NCI-H446 (cell line): ENCODE data around the gene NACC1.
A peak's percentile ranks its signal among the peaks of the same experiment; 100 is the strongest.

Experiments
- DNase-seq, 2 experiments: peaks; one replicate each; lab custom pipeline; 2025; lab: John Stamatoyannopoulos, UW

Gene NACC1

GRCh38 chr19:13087795-13088537 is 30.1 kb upstream of the NACC1 start:
- DNase-seq: no peak

DNA sequence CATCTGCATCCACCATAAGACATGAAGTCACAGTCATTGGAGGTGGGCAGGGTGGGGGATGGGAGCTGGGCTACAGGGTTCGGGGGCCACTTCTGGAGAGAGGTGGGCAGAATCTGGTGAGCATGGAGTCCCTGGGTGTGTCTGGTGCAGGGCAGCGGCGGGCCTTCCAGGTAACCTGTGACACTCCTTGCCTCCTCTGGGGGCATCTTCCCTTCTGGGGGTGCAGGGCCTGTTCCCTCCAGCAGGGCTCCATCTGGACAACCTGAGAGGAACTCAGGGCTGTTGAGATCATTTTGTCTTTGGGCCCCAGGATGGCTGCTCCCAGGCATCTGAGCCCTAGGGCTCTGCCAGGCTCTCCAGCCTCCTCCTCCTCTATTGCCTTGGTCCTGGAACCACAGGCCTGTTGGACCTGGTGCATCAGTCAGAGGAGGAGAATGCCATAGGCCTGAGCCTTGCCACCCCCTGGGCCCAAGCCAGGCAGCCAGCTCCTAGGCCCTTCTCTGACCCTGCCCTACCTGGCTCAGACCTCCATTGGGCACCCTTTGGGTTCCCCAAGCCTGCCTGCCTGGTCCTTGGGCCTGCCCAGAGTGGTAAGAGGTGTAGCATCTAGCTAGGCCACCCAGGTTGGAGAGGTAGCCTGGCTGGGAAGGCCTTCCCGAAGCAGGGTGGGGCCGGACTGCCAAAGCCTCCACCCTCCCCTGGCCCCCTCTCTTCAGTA is 28.8 kb upstream of the NACC1 start:
- no peak for DNase-seq

- DNase-seq: no peak
These were observed 28.1 kb upstream of the NACC1 start for GRCh38 chr19:13089857-13090507.

- DNase-seq: peak in 1 of 2 experiments; percentile 37
These were observed 27.4 kb upstream of the NACC1 start for GRCh38 chr19:13090511-13091231.

- DNase-seq: peak; percentile 38 to 72
These were observed 26.5 kb upstream of the NACC1 start for GRCh38 chr19:13091400-13092157.

GRCh38 chr19:13092158-13092543 is 25.9 kb upstream of the NACC1 start:
- no peak for DNase-seq

DNA sequence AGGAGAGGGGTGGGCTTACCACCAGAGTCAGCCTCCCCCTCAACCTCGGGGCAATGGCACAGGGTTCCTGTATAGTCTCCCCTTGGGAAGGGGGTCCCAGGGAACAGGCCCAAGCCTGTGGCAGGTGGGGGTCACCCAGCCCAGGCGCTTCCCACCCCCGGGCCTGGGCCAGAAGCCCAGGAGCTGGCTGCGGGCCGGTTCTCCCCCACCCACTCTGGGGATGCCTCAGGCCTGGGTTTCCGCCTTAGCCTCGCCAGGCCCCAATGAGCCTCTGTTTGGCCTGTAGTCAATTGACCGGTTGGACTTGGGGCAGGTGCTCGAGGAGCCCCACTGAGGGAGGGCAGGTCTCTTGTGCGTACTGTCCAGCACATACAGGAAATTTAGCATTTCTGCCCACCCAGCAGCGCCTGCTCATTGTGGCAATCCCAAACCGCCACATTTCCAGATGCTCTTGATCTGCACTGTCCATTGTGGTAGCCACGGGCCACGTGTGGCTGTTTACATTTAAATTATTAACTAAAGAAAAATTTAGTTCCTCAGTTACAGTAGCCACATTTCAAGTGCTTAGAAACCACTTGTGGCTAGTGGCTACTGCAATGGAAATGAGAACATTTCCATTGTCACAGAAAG is 25.3 kb upstream of the NACC1 start:
- no peak for DNase-seq

GRCh38 chr19:13093407-13094105 is 24.5 kb upstream of the NACC1 start:
- peak; percentile 71 to 88 for DNase-seq

- DNase-seq: peak in 1 of 2 experiments; percentile 41
These were observed 24.0 kb upstream of the NACC1 start for GRCh38 chr19:13094106-13094504.

DNA sequence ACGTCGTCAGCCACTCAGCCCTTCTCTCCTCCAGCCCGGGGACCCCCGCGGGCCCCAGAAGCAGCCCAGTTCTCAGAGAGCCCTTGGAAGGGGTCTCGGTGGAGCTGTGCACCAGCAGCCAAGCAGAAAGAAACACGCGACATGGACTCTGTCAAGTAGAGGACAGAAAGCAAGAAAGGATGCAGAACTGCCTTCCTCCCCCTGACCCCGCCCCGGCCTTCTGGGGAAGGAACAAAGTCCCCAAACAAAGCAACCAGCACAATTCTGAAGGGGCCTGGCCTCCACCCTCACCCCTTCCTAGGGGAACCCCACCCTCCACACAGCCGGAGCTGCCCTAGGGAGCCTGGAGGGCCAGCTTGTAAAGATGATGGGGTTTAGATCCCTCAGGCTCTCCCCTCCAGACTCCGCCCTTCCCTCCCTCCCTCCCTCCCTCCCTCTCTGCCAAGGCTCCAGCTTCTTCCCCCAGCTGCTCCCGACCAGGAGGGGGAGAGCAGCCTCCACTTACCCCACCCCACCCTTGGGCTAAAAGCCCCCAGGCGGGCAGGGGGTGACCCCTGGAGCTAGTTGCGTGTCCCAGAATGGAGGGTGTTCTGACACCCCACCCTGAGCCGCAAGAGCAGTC is 23.2 kb upstream of the NACC1 start:
- no peak for DNase-seq

DNA sequence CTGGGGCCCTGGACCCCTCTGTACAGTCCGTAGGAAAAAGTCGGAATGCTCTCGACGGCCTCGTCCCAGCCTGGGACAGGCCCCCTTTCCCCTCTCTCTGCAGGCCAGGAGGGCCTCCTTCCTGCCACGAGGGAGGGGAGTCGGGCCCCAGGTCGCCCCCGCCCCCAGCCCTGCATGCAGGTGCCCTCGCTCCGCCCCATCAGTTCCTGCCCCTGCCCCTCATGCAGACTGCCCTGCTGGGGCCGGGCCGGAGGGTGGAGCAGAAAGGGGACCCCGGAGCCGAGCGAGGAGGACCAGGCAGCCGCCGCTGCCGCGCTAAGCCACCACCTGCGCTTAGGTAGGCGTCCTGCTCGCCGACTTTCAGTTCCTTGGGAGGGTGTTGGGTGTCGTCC is 22.7 kb upstream of the NACC1 start:
- no peak for DNase-seq

- no peak for DNase-seq
These were observed 21.8 kb upstream of the NACC1 start for GRCh38 chr19:13095934-13096927.

DNA sequence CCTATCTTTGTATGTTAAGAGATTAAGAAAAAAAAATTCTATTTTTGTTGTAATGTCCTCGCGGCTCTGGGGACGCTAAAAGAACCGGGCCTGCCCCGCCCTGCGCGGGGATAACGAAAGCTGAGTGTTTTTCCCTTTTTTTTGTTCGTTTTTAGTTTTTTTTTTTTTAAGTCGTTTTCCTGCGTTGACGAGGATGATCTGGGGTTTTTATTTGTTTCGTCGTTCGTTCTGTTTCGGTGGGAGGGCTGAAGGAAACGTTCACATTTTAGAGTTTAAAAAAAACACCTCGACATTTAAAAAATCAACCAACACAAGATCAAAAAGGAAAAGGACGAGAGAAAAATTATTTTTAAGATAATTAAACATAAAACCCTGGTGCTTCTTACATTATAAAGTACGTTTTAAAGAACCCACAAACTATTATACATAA is 21.0 kb upstream of the NACC1 start:
- no peak for DNase-seq

DNA sequence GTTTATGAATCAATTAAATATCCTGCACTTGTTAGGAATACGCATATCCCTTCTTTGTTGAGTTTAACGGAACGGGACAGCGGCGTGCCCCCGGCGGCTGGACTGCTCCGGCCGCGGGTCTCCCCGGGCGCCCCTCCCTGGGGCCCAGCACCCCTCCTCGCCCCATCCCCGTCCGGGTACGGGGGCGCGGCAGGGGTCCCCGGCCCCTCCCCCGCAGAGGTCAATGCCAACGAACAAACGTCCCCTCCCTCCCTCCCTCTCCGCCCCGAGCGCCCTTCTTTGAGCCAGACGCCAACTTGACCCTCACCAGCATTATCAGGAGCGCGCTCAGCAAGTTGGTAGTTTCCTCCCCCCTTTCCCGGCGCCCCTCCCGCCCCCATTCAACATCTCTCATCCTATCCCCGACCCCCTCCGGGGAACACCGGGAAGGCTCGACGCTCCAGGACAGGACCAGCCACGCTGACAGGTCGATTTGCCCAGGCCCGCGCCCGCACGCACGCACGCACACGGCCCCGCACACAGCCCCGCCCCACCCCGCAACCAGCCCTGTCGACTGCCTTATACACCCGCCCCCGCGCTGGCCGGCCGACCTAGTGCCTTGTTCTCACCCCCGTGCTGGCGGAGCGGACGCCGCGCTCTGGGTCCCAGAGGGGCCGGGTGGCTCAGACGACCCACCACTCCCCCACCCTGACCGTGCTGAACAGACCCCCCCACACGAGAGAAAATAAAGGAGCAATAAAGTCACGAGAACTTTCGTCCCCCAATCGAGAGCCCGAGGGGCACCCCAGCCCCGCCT is 20.4 kb upstream of the NACC1 start:
- no peak for DNase-seq

- no peak for DNase-seq
These were observed 19.6 kb upstream of the NACC1 start for GRCh38 chr19:13098277-13099072.

DNA sequence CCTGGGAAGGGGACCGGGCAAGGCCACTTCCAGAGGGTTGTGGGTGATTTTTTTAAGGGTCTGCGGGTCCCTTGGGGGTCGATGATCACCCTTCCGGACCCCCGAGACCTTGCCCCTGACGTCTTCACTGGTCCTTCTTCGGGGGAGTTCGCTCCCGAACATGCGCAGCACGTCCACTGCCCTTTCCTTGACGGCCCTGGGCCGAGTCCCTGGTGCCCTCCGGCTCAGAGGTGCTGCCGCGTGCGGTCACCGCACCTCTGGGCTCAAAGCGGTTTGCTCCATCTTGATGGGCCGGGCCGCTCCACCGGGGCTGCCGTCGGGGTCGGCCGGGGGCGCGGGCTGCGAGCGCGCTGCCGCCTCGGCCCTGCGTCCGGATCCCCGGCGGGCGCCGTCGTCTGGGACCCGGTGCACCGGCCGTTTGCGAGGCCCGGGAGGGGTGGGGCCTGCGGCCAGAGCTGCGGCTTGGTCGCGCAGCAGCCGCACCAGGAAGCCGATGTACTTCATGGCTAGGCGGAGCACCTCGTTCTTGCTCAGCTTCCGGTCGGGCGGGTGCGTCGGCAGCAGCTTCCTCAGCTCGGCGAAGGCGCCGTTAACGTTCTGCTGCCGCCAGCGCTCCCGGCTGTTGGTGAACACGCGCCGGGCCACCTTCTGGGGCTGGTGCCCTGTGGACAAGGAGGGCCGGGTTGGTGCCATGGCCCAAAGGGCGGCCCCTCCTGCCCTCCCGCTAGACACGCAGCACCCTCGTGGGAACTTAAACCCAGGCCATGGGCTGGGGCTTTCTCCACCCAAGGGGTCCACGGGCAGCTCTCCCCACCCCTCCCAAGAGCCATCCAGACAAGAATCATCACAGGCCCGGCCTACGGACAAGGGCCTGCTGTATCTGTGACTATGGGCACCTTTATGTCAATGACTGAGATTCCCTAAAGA is 18.7 kb upstream of the NACC1 start:
- DNase-seq: no peak
